GM19397 (cell line): Measurements from ENCODE around the gene SUCNR1.
"Not testable (repeated sequence)": the region's sequence is repeated elsewhere in the genome, so short reads cannot be mapped to it uniquely, and the experiment has no call there.

Experiments used
- ATAC-seq: cut with Tn5 transposase; IDR thresholded peaks from one replicate; pipeline ENCODE4 v1.9.1; 2021; ENCODE audit warnings: mild to moderate bottlenecking, moderate library complexity; ENCODE audit not compliant: unreplicated experiment

Gene SUCNR1

GRCh38 chr3:151869181-151869580 lies 4.3 kb upstream of the SUCNR1 start:
- ATAC-seq, result no peak

DNA sequence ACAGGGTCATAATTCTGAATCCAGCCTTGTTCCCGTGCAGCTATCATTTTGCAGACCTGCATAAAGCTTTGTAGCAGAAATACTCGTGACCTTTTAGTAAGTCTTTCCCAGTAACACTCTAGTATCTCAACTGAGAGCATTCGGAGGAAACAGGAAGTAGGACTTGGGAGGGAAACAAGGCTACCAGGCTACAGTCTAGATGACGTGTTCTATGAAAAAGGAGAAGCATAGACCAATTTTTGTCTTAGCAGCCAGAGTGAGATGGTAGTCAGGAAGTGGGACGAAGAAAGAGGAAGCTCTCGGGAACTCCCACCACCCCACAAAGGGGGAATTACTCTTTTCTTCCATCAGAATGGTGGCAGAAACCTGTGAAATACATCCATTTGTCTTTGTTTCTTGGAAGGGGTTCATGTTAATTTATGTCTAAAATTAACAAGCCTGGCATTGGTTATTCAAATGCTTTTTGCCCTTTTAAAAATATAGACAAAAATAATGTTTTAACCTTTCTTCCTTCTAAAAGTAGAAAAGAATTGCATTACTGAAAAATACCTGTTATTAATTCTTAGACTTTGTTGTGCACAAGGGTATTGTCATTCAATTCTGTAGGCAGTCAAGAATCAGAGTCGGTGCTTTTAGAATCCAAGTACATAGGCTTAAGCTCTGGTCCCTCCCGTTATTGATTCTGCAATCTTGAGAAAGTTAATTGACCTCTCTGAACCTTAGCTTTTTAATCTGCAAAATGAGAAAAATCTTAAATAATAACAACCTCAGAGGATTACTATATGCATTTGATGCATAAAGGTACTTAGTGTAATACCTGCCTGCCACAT lies 1.6 kb upstream of the SUCNR1 start:
- peak; percentile 73 for ATAC-seq

DNA sequence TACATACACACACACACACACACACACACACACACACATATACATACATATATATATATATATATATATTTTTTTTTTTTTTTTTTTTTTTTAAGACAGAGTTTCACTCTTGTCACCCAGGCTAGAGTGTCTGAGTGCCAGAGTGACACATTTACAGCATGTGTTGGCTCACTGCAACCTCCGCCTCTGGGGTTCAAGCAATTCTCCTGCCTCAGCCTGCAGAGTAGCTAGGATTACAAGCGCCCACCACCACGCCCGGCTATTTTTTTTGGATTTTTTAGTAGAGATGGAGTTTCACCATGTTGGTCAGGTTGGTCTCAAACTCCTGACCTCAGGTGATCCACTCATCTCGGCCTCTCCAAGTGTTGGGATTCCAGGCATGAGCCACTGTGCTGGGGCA lies 636 bp downstream of the SUCNR1 start:
- ATAC-seq, result not testable (repeated sequence)

DNA sequence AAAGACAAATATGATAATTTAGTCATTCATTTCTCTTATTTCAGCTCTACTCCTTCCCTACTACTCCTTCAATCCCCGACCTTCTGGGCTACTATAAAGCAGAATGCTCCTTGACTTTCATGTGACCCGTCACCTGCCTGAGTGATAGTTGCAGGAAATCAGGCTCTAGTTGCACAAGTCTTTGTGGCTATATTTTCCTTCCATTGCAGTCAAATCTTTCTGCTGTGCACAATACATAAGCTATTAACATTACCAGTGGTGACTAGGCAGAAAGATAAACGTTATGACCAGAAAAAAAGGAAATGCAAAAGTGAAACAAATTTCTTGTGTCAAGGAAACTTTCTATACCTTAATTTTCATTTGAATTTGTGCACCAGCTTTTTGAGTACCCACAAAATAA lies 2.3 kb downstream of the SUCNR1 start:
- peak; percentile 71 for ATAC-seq

DNA sequence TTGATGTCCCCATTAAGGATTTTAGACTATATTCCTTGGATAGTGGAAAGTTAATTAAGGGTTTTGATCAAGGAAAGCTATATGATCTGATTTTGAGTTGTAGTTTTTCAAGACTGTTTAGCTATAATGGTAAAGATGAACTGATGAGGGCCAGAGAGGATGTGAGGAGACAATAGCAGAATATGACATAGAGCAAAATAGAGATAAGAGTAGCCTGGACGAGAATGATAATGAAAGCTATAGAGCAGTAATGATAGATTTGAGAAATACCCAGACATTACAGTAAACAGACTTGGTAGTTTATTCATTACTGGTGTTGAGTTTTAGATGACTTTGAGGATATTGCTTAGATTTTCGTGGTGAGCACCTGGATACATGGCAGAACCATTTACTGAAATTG lies 3.8 kb downstream of the SUCNR1 start:
- ATAC-seq, result no peak

DNA sequence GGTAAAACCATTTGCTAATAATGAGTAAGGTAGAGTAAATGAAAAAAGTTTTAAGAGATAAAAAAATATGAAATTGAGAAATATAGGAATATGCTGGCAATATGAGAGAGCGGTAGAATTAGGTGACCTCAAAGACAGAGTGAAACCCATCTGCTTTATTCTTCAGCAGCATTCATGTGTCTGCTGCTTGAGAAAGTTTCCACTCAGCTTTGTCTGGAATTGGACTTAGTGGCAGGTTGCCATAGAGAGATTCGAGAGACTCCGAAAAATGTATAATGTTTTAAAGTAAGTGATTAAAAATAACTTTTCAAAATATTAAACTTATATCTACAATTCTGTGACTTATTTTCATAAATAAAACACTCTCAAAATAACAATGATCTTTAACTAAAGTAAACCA lies 5.0 kb downstream of the SUCNR1 start:
- no peak for ATAC-seq

DNA sequence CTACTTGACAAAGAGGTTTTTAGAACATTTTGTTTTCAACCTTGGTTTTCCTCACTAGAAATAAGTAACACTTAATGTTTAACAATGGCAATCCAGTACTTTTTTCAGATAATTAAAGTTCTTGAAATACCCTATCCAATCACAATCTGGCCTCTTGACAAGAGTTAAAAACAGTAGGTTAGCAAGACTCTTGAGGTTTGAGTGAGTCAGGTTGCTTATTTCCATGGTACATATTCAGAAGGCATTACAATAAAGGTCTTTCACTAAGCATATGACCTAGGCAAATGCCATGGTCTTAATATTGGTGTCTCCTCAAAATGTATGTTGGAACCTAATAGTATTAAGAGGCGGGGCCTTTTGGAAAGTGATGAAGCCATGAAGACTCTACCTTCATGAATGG lies 5.6 kb downstream of the SUCNR1 start:
- no peak for ATAC-seq

DNA sequence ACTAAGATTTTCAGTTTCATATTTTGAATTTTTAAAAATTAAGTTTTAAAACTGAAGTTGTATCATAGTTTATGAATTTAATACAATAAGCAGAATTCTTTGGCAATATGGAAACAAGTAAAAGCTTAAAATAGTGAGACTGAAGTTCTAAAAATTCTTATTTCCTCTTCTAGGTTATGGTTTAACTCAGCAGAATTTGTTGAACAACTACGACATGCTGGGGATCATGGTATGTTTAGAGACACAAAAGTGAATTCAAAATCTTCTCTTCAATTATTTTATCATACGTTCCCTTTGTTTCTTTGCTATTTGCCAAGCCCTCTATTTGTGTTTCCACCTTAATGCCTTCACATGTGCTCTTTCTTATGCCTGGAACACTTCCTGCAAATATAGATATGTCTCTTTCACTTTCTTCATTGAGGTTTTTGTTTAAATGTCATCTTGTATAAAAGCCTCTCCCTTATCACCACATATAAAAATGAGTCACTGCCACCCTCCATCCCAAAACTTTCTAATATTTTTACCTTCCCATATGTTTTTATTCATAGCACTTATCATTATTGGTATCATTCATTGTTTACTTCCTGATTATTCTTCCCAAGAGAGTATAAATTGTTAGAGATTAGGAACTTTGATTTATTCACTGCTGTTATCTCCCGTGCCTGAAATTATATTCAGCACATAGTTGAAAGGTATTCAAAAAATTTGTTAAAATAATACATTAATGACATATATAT lies 6.4 kb downstream of the SUCNR1 start:
- no peak for ATAC-seq

DNA sequence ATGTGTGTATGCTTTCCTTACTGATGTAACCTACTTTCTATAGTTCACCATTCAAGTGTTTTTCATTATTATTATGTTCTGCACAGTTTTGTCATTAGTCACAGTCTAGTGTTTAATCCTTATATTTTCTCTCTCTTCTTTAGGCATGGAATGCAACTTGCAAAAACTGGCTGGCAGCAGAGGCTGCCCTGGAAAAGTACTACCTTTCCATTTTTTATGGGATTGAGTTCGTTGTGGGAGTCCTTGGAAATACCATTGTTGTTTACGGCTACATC lies 6.9 kb downstream of the SUCNR1 start:
- no peak for ATAC-seq

GRCh38 chr3:151881137-151881536 lies 7.7 kb downstream of the SUCNR1 start:
- ATAC-seq, result no peak

- ATAC-seq, result not testable (repeated sequence)
Observed at GRCh38 chr3:151885397-151885796, 12.0 kb downstream of the SUCNR1 start.

DNA sequence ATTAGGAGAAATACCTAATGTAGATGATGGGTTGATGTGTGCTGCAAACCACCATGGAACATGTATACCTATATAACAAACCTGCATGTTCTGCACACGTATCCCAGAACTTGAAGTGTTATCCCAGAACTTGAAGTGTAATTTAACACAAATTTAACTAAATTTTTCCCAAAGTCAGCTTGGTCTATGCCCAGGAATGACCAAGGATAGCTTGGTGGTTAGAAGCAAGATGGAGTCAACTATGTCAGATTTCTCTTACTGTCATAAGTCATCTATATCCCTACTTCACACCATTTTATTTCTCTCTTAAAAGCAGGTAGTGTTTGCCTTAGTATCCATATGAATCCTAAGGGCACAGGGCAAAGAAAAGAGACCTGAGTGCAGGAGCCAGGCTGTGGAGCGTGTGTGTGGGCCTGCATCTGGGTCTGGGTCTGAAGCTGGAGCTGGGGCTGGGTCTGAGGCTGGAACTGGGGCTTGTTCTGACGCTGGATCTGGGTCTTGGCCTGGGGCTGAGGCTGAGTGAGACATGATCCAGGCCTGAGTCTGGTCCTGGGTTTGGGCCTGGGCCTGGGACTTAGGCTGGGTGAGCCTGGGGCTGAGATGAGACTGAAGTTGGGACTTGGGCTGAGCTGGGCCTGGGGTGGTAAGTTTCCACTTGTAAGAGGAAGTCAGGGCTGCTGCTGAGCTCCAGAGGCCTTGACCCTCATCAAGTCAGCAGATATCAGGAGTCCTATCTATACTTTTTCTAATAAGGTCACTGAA lies 14.2 kb downstream of the SUCNR1 start:
- not testable (repeated sequence) for ATAC-seq

GRCh38 chr3:151890721-151891141 lies 17.3 kb downstream of the SUCNR1 start:
- peak; percentile 78 for ATAC-seq

- no peak for ATAC-seq
Observed at GRCh38 chr3:151891721-151892120, 18.3 kb downstream of the SUCNR1 start.

DNA sequence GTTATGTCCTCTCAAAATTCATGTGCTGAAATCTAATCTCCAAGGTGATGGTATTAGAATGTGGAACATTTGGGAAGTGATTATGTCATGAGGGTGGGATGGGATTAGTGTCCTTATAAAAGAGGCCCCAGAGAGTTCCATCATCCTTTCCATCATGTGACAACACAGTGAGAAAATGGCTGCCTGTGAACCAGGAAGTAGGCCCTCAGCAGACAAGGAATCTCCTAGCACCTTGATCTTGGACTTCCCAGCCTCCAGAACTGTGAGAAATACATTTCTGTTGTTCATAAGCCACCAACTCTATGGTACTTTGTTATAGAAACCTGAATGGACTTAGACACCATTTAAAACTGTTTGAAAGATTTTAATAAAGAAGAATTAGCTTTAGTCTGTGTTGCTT lies 20.8 kb downstream of the SUCNR1 start:
- no peak for ATAC-seq

DNA sequence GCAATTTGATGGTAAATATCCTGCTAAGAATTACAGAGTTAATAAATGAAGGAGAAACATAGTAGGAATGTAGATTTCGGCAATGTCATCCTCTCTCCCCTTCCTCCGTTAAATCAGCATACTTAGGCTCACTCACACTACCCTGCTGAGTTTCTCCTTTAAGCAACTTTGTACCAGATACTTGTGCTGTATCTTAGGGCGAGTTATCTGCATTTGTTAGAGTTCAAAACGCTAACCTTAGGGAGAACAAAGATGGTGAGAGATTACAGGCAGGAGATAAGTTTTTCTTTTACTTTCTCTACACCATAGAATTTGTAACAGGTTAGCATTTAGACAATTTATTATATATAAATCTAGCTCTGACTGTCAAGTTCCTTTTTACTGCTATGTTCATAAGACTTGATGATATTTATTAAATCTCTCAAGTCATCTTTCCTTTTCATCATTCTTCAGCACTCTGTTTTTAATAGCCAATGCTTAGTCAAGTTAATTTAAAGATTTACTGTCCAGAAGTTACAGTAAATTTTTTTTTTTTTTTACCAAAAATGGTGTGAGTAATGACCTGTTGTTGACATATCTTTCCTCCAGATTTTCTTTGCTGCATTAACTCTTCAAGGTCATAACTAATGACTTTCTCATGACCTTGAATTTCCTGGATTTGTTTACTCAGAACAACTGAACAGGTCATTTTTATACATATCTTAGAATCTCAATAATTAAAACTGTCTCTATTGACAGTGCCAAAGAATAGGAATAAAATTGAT lies 22.2 kb downstream of the SUCNR1 start:
- ATAC-seq, result no peak

DNA sequence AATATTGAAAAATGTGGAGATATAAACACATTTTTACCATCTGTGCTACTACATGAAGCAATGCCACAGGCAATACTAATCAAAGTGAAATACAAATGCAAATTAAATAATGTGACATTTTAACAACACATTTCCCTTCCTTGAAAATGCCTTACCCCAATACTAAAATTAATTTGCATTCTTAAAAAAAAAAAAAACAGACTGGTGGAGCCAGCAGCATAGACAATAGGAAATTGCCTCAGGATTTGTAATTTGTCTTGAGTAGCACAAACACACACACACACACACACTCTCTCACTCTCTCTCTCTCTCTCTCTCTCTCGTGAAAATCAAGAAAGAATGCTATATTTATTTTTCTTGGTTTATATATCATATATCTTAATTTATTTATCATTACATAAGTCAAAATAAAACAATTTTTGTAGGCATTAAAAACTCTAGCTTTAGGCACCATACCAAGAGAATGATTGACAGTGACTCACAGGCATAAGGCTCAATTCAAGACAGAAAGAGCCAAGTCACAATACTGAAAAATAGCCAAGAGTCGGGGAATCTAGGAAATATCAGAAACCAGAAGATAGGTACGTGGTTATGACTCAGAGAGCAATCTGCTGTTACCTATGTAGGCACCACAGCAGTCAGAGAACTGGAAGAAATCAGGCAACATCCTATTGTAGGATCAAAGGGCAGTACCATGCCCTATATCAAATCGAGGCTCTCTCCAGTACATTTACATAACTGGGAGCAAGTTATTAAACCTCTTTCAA lies 23.0 kb downstream of the SUCNR1 start:
- ATAC-seq, result no peak

- not testable (repeated sequence) for ATAC-seq
Observed at GRCh38 chr3:151898121-151898520, 24.7 kb downstream of the SUCNR1 start.

DNA sequence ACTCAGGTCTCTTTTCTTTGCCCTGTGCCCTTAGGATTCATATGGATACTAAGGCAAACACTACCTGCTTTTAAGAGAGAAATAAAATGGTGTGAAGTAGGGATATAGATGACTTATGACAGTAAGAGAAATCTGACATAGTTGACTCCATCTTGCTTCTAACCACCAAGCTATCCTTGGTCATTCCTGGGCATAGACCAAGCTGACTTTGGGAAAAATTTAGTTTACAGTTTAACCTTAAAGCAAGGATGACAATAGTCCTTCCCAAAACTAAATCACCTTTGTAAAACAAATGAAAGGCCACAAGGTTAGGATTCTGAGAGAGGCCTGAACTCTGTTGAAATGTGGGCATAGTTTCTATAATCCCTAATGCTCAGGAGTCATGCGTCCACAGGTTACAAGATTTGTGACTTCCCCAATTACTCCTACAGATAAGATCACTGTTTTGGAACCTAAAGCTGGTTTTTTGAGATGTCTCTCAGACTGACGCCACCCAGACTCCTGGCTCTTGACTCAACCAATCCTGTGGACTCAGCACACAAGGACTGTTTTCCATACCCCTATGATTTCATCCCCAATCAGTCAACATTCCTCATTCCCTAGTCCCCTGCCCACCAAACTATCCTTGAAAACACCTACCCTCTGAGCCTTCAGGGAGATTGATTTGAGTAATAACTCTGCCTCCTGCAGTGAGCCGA lies 25.3 kb downstream of the SUCNR1 start:
- ATAC-seq, result not testable (repeated sequence)

GRCh38 chr3:151899996-151900395 lies 26.6 kb downstream of the SUCNR1 start:
- no peak for ATAC-seq
